Measurements from ENCODE around the gene RYR1.
"Not testable (repeated sequence)": the region's sequence is repeated elsewhere in the genome, so short reads cannot be mapped to it uniquely, and the experiment has no call there.

RYR1 gene

GRCh38 chr19:38392707-38393308, 40.7 kb upstream of the RYR1 start:
- no peak overlapping the region for H3K4me3 Mint-ChIP-seq
- no peak overlapping the region for H3K27ac Mint-ChIP-seq
- peaks cover 19% of the 10 kb centered on the region for H3K4me1 Mint-ChIP-seq
- no peak for ATAC-seq
- H3K36me3 Mint-ChIP-seq, result peaks cover 6% of the 10 kb centered on the region
- H3K9me3 Mint-ChIP-seq, result no peaks in the 10 kb centered on the region
- H3K27me3 Mint-ChIP-seq, result peaks cover 61% of the 10 kb centered on the region

GRCh38 chr19:38394488-38394887, 39.0 kb upstream of the RYR1 start:
- Mint-ChIP-seq H3K9me3 (no peaks in the 10 kb centered on the region), H3K4me1 (peaks cover 13% of the 10 kb centered on the region), H3K4me3 (peak overlapping the region; percentile 68), H3K36me3 (peaks cover 6% of the 10 kb centered on the region), H3K27ac (peak overlapping the region; percentile 28), H3K27me3 (peaks cover 67% of the 10 kb centered on the region)
- peak; percentile 66 for ATAC-seq

GRCh38 chr19:38395381-38396114, 37.9 kb upstream of the RYR1 start:
- Mint-ChIP-seq H3K9me3 (no peaks in the 10 kb centered on the region), H3K27me3 (peaks cover 67% of the 10 kb centered on the region), H3K27ac (peak overlapping the region; percentile 28), H3K4me3 (peak overlapping the region; percentile 68), H3K4me1 (peaks cover 13% of the 10 kb centered on the region), H3K36me3 (peaks cover 6% of the 10 kb centered on the region)
- ATAC-seq, result peak; percentile 62

GRCh38 chr19:38399081-38399480, 34.4 kb upstream of the RYR1 start:
- Mint-ChIP-seq H3K4me3 (no peak overlapping the region), H3K27me3 (peaks cover 67% of the 10 kb centered on the region), H3K27ac (no peak overlapping the region), H3K4me1 (peaks cover 18% of the 10 kb centered on the region), H3K9me3 (no peaks in the 10 kb centered on the region), H3K36me3 (peaks cover 2% of the 10 kb centered on the region)
- ATAC-seq, result no peak

- ATAC-seq, result no peak
- Mint-ChIP-seq H3K36me3 (no peaks in the 10 kb centered on the region), H3K9me3 (no peaks in the 10 kb centered on the region), H3K27me3 (peaks cover 63% of the 10 kb centered on the region), H3K4me1 (peaks cover 20% of the 10 kb centered on the region), H3K27ac (no peak overlapping the region), H3K4me3 (no peak overlapping the region)
Measured at GRCh38 chr19:38399537-38399936, 34.0 kb upstream of the RYR1 start.

GRCh38 chr19:38400361-38400760, 33.1 kb upstream of the RYR1 start:
- H3K36me3 Mint-ChIP-seq, result peaks cover 4% of the 10 kb centered on the region
- H3K27me3 Mint-ChIP-seq, result peaks cover 56% of the 10 kb centered on the region
- no peak overlapping the region for H3K4me3 Mint-ChIP-seq
- no peak overlapping the region for H3K27ac Mint-ChIP-seq
- ATAC-seq, result no peak
- H3K9me3 Mint-ChIP-seq, result no peaks in the 10 kb centered on the region
- peaks cover 22% of the 10 kb centered on the region for H3K4me1 Mint-ChIP-seq

- peaks cover 56% of the 10 kb centered on the region for H3K27me3 Mint-ChIP-seq
Measured at GRCh38 chr19:38401148-38401547, 32.3 kb upstream of the RYR1 start.

GRCh38 chr19:38402623-38402966, 30.9 kb upstream of the RYR1 start:
- Mint-ChIP-seq H3K9me3 (no peaks in the 10 kb centered on the region), H3K27ac (peak overlapping the region; percentile 92), H3K36me3 (peaks cover 12% of the 10 kb centered on the region), H3K27me3 (peaks cover 42% of the 10 kb centered on the region), H3K4me3 (peak overlapping the region; percentile 93), H3K4me1 (peaks cover 23% of the 10 kb centered on the region)
- no peak for ATAC-seq

More at GRCh38 chr19:38401148-38401547, 32.3 kb upstream of the RYR1 start:
- Mint-ChIP-seq H3K4me1 (peaks cover 23% of the 10 kb centered on the region), H3K27ac (peak overlapping the region; percentile 33), H3K9me3 (no peaks in the 10 kb centered on the region), H3K4me3 (no peak overlapping the region), H3K36me3 (peaks cover 6% of the 10 kb centered on the region)
- no peak for ATAC-seq

- Mint-ChIP-seq H3K36me3 (peaks cover 17% of the 10 kb centered on the region), H3K27me3 (peaks cover 38% of the 10 kb centered on the region)
Measured at GRCh38 chr19:38402967-38403674, 30.4 kb upstream of the RYR1 start, which contains the start of gene FAM98C. Gene FAM98C (plus strand): TSS chr19:38403093. CDS start chr19:38403154, 61 bp downstream.

GRCh38 chr19:38404858-38405257, 28.6 kb upstream of the RYR1 start:
- Mint-ChIP-seq H3K27me3 (peaks cover 20% of the 10 kb centered on the region), H3K27ac (peak overlapping the region; percentile 92), H3K36me3 (peaks cover 27% of the 10 kb centered on the region), H3K9me3 (no peaks in the 10 kb centered on the region), H3K4me1 (peaks cover 23% of the 10 kb centered on the region), H3K4me3 (peak overlapping the region; percentile 17)
- no peak for ATAC-seq

More at GRCh38 chr19:38402967-38403674, 30.4 kb upstream of the RYR1 start, which contains the start of gene FAM98C:
- peak within 1 kb of the TSS; percentile 93 for H3K4me3 Mint-ChIP-seq
- peak; percentile 99 for ATAC-seq
- H3K27ac Mint-ChIP-seq, result peak within 1 kb of the TSS; percentile 92
- no peaks in the 10 kb centered on the region for H3K9me3 Mint-ChIP-seq
- H3K4me1 Mint-ChIP-seq, result peaks cover 23% of the 10 kb centered on the region

GRCh38 chr19:38405276-38405675, 28.2 kb upstream of the RYR1 start:
- Mint-ChIP-seq H3K27ac (no peak overlapping the region), H3K36me3 (peaks cover 27% of the 10 kb centered on the region), H3K27me3 (peaks cover 16% of the 10 kb centered on the region), H3K9me3 (no peaks in the 10 kb centered on the region), H3K4me1 (peaks cover 23% of the 10 kb centered on the region), H3K4me3 (peak overlapping the region; percentile 25)
- ATAC-seq, result no peak

GRCh38 chr19:38409631-38410133, 23.8 kb upstream of the RYR1 start:
- no peak for ATAC-seq
- peaks cover 9% of the 10 kb centered on the region for H3K4me1 Mint-ChIP-seq
- H3K27me3 Mint-ChIP-seq, result no peaks in the 10 kb centered on the region
- H3K9me3 Mint-ChIP-seq, result no peaks in the 10 kb centered on the region
- H3K4me3 Mint-ChIP-seq, result no peak overlapping the region
- H3K36me3 Mint-ChIP-seq, result peaks cover 27% of the 10 kb centered on the region
- H3K27ac Mint-ChIP-seq, result no peak overlapping the region

GRCh38 chr19:38410407-38410806, 23.1 kb upstream of the RYR1 start:
- not testable (repeated sequence) for ATAC-seq, H3K27me3 Mint-ChIP-seq, H3K4me1 Mint-ChIP-seq, H3K27ac Mint-ChIP-seq, H3K4me3 Mint-ChIP-seq, H3K9me3 Mint-ChIP-seq
- H3K36me3 Mint-ChIP-seq, result peaks cover 23% of the 10 kb centered on the region

- H3K27me3 Mint-ChIP-seq, result no peaks in the 10 kb centered on the region
- peaks cover 21% of the 10 kb centered on the region for H3K36me3 Mint-ChIP-seq
- H3K9me3 Mint-ChIP-seq, result no peaks in the 10 kb centered on the region
- H3K4me3 Mint-ChIP-seq, result no peak overlapping the region
- H3K27ac Mint-ChIP-seq, result no peak overlapping the region
- no peaks in the 10 kb centered on the region for H3K4me1 Mint-ChIP-seq
- ATAC-seq, result no peak
Measured at GRCh38 chr19:38411041-38411712, 22.3 kb upstream of the RYR1 start.

- not testable (repeated sequence) for H3K4me3 Mint-ChIP-seq, H3K9me3 Mint-ChIP-seq, ATAC-seq, H3K27me3 Mint-ChIP-seq, H3K4me1 Mint-ChIP-seq, H3K27ac Mint-ChIP-seq
- peaks cover 20% of the 10 kb centered on the region for H3K36me3 Mint-ChIP-seq
Measured at GRCh38 chr19:38411898-38412297, 21.6 kb upstream of the RYR1 start.
